COLO668 (cell line): Measurements from ENCODE around the gene DIPK1A.
"Not testable (repeated sequence)": the region's sequence is repeated elsewhere in the genome, so short reads cannot be mapped to it uniquely, and the experiment has no call there.

Experiments used
- DNase-seq: peaks from one replicate; lab custom pipeline; 2025; ENCODE audit not compliant: unreplicated experiment; lab: John Stamatoyannopoulos, UW

DIPK1A gene

DNA sequence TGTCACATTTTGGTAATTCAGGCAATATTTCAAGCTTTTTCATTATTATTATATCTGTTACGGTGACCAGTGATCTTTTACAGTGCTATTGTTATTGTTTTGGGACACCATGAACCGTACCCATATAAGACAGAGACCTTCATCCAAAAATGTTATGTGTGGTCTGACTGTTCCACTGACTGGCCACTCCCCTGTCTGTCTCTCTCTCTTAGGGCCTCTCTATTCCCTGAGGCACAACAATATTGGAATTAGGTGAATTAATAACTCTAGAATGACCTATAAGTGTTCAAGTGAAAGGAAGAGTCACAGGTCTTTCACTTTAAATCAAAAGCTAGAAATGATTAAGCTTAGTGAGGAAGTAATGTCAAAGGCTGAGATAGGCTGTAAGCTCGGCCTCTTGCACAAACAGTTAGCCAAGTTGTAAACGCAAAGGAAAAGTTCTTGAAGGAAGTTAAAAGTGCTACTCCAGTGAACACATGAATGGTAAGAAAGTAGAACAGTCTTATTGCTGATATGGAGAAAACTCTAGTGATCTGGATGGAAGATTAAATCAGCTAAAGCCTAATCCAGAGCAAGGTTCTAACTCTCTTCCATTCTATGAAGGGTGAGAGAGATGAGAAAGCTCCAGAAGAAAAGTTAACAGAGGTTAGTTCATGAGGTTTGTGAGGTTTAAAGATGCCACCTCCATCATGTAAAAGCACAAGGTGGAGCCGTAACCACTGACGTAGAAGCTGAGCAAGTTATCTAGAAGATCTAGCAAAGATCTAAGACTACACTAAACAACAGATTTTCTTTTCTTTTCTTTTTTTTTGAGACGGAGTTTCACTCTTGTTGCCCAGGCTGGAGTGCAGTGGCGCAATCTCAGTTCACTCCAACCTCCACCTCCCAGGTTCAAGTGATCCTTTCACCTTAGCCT is 19.7 kb upstream of the DIPK1A start:
- DNase-seq = no peak

DNA sequence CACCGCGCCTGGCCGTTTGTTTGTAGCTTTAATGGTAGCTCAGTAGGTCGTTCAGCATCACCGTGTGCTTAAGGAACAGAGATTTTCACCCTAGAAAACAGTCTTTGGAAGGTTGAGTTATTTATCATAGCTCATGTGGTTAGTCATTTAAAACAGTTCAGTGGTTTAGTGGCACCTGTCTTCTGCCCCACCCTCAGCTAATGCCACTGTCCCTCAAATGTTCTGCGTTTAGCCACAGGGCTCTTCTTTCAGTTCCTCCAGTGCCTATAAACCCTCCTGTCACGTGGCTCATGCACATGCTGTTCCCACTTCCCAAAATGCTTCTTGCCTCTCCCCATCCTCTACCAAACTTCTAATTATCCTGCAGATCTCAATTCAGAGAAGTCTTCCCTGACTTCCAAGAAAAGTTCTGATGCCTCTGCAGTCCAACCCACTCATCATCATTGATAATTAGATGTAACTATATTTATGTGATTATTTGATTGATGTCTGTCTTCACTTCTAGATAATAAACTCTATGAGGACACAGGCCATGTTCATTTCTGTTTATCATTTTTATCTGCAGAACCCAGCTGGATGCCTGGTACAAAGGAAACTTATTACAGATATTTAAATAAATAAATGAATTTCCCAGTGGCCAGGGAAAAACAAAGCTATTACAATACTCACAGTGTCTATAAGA is 14.4 kb upstream of the DIPK1A start:
- no peak for DNase-seq

GRCh38 chr1:92974112-92974511 is 12.8 kb upstream of the DIPK1A start:
- DNase-seq = not testable (repeated sequence)

DNA sequence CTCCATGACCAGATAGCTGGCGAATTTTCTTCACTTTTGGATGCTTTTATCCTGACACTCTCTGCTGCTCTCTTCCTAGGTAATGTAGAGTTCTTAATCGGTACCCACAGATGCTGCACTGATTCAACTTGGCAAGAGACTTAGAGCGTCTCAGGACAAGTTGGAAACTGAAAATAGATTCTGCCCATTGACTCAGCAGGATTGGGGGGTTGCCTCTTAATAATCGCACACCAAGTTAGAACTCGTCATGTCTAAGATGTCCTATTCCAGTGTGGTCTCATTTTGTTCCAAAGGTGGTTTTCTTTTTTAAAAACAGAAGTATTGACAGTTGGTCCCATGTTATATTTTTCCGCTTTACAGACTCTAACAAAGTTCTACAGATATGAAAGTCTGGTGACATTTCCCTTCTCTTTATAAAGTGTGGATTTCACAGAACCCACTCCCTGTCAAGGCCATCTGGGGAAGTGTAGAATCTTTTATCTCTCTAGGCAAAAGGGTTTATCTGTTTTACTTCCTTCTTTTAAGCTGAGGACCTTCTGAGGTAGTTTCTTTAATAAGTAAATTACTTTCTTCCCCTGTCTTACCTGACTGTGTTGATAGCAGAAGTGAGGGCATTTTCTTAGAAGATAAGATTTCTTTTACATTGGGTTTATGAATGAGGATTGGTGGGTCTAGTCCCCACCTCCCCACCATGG is 12.1 kb upstream of the DIPK1A start:
- no peak for DNase-seq

DNA sequence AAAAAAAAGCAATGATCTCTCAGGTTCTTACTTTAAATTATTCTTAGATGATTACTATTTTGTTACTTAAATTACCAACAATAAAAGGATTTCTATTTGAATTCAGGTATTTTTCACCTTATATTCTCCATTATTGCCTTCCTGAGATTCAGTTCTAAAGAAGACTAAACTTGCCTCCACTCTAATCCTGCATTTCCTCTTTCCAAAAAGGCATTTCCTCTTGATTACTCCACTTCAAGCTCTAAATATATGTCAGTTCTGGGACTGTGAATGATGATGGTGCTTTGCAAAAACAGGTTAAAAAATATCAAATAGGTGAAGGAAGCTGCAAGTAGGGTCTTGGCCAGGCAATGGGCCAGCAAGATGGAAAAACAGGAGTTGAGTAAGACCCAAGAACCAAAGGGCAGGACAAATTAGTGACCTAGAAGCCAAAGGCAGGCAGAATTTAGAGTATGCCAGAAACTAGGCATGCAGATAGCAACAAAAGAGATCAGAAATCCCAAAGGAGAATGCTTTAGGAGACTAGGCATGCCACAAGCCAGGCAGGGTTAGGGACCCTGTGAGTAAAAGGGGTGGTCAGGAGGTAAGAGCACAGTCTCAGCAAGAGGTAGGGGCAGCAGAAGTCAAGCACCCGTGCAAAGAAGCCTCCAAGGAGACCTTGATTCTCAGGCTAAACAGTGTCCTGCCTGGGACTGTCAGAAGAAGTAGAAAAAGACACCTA is 11.3 kb upstream of the DIPK1A start:
- DNase-seq = no peak

GRCh38 chr1:92971932-92972331 is 10.7 kb upstream of the DIPK1A start:
- DNase-seq = not testable (repeated sequence)

- no peak for DNase-seq
Observed at GRCh38 chr1:92970990-92971689, 9.9 kb upstream of the DIPK1A start.

GRCh38 chr1:92969517-92969916 is 8.3 kb upstream of the DIPK1A start:
- DNase-seq = no peak

- no peak for DNase-seq
Observed at GRCh38 chr1:92968138-92969032, 7.1 kb upstream of the DIPK1A start.

DNA sequence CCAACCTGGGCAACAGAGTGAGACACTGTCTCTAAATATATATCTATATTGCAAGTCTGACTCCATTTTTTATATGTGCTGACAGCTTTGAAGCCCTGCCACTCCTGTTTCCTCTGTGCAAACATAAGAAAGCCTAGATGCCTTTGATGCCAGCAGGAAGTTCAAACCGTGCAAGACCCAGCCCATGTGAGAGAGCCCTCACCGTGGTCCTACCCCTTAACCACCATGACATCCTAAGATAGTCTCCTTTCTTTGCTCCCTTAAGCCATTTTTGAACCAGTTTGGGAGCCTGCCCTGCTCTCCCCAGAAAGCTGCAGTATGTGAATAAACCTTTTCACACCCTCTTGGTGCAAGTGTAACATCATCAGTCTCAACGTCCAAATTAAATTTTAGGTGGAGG is 3.7 kb upstream of the DIPK1A start:
- DNase-seq = no peak

GRCh38 chr1:92964316-92964715 is 3.1 kb upstream of the DIPK1A start:
- DNase-seq = no peak

DNA sequence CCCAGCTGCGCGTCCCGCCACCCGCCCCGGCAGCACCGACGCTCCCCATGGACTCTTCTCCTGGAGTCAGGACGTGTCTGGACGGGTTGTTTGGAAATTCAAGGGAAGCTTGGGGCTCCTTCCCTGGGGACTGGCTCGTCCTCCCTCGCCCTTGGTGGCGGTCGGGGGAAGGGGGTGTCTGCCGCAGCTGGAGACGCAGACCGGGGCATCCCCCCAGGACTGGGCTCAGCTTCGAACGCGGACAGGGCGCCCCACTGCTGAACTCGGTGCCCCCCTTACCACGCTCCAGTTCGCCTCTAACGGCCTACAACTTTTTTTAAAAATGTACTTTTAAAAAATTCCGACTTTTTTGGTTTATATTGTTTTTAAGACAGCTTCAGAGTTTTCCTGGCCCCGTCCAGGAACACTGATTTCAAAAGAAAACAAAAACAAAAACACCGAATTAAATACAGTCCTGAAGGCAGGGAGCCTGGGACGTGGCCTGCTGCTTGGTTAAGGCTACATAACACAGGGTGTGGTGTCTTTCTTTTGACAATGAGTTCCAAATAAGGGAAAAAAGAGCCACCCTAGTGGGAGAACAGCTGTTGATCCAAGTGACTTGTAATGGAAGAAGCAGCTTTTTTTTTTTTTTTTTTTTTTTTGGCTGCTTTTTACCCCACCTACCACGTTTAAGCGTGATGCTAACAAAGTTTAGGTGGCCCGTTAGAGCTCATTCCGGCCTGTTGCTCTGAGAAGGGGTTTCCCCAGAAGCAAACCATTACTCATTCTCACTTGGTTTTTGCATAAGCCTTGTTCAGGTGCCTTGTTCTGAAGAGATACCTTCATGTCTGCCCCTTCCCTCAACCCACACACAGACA is 862 bp upstream of the DIPK1A start:
- DNase-seq = no peak

DNA sequence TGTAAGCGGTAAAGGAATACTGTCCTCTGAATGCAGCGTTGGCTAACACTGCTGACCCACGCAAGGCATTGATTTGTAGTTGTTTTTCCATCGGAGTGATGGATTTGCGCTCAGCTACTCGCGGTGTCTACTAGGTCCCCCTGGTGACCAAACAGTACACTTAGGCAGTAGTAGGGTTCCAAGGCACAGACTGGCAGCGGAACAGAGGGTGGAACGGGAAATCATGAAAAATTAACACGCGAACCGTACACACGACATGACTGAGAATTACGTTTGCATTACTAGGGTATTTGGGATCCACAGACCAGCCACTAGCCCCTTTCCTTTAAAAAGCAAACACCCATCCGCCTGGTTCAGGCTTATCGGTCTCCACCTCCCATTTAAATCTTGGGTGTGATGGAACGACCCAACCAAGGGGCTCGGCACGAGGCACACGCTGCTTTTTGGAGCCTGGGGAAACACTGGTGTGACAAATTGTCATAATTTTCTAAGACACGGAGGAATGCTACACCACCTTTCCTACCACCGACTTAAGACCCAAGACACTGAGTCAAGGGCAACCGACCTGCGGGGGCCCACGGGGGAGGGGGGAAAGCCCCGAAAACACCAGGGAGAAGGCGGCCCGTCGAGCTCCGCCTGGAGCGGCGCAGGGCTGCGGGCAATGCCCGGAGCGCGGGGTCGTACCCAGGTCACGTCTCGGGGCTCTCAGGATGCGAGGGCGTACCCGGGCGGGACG is 699 bp downstream of the DIPK1A start:
- DNase-seq = peak; percentile 76

DNA sequence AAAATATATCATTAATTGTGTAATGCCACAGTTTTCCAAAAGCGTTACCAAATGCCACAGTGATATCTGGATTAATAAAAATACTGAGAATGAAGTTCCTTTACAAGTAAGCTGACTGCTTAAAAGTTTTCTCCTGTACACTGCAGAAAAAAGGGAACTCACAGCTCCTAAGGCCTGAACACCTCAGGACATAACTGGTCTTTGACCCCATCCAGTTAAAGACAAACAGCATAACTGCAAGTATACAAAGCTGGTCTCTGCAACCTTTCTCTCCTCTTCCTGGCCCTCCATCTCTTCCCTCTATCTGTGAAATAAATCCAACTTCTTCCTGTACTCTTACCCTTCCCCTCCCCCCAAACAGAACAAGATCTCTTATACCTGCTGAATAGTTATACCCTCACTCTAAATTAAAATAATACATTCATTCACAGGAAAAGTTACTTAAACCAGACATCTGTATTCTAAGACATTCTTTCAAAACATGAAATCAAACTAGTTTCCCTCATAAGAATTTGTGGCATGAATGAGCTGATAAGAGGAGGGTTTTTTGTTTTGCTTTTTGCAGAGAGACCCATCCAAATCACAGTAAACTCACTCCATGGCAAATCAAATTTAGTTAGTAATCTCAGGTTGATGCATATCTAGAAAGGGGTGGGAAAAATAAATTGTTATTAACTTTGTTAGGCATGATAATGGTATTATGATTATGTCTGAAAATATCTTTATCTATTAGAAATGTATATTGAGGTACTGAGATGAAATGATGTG is 2.9 kb downstream of the DIPK1A start:
- DNase-seq = no peak

- DNase-seq = no peak
Observed at GRCh38 chr1:92957030-92957734, 4.1 kb downstream of the DIPK1A start.

GRCh38 chr1:92956254-92957029 is 4.8 kb downstream of the DIPK1A start:
- no peak for DNase-seq
